Embryonic facial prominence (tissue), 1 donor: ENCODE results near the gene ABHD10.

Experiments
- DNase-seq: peaks from one replicate; pipeline ENCODE4 v3.0.0-alpha.2; 2016; ENCODE audit errors: extremely low spot score

The ABHD10 gene

DNA sequence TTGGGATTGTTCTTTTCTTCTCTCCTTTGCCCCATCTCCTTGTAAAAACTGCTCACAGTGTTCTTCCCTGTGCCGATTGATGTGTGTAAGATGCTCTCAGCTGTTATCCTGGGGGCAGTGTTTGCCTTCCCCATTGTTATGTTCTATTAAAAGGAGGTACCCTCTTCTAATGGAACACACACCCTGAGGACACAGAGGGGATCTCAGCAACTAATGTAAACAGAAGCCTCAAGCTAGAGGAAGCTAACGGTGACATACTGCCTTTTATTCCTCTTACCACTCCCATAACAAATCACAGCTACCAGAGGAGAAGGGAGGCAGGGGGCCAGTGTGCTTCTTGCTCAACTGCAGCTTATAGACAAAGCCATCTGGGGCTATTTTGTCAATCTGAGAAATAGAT lies 22.1 kb downstream of the ABHD10 start:
- no peak for DNase-seq

DNA sequence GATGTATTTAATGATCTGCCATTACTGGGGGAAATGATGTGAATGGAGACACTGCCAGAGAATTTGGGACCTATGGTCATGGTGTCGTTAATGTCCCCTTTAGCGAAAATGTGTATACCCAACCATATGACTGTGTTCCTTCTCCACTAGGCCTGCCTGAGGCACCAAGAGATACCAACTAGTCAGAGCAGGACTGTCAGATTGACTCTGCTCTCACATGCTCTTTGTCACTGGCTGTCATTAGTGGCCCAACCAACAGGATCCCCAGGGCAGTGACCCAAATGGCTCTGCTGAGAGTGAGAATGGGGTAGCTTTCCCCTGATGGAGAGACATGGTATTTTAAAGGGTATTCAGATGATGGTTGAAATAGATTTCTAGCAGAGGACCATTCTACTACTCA lies 22.7 kb downstream of the ABHD10 start:
- no peak for DNase-seq

DNA sequence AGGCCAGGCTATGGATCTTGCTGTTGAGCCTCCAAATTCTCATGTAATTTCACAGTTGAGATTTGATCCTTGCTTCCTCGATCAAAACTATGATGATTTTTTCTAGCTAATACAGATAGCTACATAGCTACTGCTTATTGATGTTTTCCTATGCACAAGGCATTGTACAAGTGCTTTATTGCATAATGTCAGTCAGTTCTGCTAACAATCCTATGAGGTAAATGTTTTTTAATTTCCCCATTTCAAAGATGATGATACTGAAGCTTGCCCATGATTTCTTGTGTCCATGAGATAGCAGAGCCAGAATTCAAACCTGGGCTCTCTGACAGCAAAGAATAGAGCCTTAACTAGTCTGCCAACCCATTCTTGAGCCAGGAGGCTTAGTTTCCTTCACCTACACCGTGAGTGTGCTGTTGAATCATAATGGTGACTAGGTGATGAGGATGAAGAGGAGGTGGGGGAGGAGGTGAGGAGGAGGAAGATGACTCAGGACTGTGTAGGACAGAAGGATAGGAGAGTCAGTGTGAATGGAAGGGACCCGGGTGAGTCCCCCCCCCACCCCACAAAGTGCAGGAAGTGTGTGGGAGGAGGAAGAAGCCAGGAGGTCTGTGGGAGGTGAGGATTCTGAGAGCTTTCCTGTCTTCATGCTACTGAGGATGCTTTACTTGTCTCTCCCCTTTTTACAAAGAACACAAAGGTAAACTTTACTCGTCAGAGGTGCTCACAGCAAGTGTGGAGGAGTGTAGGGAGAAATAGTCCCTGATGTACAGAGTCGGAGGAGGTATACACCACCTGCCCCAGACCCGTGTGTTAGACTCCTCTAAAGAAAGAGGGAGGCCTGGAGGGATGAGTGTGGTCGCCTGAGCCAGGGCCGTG lies 23.5 kb downstream of the ABHD10 start:
- DNase-seq: no peak

DNA sequence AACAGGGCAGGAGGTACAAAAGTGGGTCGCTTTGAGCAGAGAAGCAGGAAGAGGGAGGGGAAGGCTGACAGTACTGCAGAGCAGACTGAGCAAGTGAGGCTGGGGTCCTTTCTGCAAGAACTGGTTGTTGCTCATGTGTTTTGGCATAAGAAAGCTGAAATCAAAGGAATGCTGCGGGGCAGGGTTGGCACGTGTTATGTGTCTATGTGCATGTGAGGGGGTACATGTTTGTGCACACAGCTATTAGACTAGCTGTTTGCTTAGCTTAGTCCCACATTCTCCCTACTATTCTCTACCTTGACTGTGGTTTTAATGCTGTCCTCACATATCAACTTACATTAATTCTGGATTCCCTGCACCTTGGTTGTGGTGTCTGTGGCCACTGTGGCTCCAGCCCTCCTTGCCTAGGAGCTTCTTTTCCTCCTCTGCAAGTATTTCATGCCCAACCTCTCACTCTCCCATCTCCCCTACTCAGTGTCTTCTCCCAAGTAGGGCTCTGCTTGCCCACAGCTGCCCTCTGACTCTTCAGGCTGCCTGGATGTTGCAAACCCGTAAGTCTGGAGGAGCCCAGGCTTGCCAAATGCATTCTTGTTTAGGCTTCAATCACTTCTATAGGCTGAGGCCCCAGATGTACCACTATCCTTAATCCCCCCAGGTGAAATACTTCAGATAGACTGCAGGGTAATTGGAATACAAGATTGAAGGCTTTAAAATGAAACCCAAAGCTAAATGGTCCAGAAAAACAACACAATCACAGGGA lies 24.7 kb downstream of the ABHD10 start:
- no peak for DNase-seq

DNA sequence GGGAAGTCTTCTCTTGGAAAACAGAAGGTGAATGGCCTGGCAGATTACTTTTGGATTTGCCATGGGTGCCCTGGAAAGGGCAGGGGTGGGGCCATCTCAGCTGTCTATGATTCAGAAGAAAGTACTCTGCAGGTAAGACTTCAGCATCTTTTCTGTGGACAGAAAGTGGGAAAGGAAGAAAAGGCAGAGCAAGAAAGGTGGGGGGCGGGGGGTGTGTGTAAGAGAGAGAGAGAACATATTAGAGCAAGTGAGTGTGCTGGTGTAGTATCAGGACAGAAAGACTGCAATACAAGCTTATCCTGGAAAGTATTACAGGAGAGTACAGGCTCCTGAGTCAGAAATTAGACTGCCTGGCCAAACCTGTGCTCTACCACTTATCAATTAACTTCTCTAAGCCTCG lies 25.4 kb downstream of the ABHD10 start:
- DNase-seq: no peak

DNA sequence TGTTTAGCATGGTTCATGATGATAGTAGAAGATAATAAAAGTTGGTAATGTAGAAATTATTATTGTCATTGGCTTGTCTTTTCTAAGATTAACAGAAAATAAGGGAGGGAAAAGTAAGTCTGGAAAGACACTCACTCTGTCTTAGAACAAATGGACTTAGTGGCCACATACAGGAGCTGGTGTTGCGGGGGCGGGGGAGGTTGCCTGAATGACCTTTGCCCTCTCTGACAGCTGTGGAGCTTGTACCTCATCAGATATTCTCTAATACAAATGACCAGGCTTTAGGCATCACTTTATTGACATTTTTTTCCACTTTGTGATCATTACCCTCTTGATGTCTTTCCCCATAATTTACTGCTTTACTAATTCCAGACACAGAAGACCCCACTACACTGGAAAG lies 25.8 kb downstream of the ABHD10 start:
- no peak for DNase-seq

DNA sequence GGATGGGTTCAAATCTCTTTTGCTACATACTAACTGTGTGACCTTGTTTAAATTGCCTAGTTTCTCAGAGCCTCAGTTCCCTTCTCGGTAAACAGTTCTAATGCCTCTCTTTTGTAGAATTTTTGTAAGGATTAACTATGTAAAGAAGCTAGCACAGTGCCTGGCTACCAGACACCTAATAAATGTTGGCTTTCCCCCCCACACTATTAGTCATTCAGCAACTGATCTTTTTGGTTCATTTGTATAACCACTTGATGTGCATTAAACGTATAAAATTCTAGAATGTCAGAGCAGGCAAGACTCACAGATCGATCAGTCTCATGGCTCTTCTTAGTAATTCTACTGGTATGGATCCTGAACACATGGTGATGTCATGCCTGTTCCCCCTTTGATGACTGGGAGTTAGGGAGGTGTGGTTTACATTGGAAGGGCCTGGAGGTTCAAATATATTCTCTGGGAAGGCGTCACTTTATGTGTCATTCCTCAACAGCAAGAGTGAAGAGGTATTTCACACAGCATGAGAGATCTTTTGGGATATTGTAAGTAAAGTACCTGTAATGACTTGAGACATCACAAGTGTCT lies 26.4 kb downstream of the ABHD10 start:
- DNase-seq: no peak

DNA sequence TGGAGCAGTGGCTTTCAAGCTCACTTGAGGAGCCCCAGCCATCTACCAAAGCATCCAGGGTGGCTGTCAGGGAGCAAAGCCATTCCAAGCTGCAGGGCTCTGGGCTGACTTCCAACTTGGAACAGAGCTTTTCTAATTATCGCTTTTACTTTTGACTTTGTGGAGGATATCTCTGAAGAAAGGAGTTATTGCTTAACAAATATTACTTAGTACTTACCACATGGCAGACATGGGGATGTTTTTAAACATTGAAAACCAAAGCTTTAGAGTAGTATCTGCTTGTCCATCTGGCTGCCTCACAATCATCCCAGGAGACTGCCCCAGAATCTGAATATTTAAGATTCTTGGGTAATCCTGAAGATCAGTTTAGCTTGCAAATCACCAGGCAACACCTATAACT lies 28.8 kb downstream of the ABHD10 start:
- no peak for DNase-seq

DNA sequence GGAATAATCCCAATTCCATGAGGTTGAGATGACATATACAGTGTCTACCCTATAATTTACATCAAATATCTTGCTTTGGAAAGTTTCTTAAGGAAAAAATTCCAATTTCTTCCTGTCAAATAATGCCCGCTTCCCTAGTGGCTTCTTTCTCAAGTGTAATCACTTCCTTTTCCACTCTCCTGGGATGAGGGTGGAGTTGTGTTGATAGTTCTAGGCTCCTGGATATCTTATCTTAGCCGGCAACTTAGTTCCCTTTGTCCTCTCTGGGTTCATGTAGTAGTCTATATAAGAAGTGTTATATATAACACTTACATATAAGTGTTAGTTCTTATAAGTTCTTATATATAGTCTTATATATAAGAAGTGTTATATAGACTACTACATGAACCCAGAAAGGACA lies 30.8 kb downstream of the ABHD10 start:
- no peak for DNase-seq

DNA sequence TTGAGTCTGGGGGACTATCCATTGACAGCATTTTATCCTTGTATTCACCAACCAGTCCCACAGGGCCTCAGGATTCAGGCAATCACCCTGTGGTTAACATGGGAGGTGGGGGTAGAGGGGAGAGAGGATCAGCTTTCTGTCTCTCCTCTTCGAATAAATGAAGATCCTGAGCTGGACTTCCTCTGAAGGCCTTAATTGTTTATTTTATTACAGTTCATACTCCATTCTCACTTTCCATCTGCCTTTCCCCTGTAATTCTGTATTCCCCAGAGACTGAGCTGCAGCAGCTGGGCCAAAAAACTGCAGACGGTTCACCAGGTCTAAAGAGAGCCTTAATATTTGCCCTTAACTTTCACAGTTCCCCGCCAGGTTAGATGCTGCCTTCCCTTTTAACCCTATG lies 31.8 kb downstream of the ABHD10 start:
- no peak for DNase-seq

DNA sequence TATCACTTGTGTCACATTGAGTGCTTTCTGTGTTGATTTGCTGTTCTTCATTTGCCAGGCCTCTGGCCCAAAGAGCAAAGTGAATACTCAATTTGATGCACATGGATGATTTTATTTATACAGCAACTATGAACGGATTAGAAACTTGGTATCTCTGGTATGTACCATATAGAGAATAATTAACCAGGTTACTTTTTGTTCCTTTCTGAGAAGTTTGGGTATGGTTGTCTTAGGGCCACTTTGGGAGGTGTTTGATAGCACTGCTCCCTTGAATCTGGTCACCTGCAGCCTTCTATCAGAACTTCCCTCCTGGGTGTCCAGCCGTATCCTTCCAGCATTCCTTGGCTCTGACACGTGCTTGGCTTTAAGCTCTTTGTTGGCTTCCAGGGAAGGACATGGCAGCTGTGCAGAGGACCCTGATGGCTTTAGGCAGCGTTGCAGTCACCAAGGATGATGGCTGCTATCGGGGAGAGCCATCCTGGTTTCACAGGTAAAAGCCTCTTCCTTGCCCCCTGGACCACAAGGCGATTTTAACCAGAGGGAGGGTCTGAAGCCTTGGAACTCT lies 32.6 kb downstream of the ABHD10 start:
- no peak for DNase-seq

DNA sequence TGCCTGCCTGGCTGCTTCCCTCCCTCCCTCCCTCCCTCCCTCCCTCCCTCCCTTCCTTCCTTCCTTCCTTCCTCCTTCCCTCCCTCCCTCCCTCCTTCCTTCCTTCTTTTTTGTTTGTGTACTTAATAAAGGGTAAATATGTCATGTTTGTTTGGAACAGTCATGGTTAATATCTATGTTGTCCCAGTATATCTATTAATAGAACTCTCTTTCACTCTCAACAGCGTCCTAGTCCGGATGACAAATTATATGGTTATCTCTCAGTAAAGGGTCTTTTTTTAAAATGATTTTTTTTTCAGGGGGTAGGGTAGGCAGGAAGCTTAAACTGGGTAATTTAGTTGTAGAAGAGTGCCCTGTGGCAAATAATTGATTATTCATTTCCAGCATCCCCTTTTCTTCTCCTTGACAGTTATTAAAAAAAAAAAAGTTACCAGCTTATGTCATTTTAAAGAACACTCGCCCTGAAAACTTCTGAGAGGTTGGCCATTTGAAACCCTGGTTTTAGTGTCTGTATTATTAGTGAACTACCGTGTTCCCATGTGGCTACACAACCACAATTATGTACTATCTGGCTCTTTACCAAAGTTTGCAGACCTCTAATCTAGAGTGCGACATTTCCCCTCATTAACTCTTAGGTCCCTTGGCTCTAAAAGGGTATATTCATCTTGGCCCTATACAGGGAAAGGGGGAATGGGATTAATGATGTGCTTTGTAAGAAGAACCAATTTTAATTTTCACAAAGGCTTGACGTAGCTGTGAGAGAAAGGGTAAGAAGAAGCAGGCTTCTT lies 33.6 kb downstream of the ABHD10 start:
- DNase-seq: no peak

DNA sequence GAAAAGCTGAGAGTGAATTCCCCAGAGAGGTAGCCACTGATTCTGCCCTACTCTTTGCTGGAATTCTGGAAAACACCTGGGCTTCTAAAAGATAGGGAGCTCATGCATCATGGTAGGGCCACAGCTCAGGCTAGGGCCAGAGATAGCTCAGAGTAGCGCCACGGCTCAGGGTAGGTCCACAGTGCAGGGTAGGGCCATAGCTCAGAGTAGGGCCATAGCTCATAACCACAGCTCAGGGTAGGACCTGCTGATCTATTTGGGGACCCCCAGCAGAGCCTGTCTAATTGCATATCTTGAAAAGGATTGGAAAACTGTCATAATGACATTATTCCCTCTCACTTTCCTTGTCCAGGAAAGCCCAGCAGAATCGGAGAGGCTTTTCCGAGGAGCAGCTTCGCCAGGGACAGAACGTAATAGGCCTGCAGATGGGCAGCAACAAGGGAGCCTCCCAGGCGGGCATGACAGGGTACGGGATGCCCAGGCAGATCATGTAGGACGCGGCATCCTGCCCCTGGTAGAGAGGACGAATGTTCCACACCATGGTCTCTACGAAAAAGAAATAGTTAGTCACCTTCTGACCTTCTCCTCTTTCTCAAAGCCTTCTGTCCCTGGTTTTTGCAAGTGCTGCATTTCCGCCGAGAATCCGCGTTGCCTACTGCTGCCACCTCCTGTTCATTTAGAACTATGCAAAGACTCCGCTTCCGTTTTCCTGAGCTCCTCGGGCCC lies 34.4 kb downstream of the ABHD10 start:
- DNase-seq: peak; percentile 58

DNA sequence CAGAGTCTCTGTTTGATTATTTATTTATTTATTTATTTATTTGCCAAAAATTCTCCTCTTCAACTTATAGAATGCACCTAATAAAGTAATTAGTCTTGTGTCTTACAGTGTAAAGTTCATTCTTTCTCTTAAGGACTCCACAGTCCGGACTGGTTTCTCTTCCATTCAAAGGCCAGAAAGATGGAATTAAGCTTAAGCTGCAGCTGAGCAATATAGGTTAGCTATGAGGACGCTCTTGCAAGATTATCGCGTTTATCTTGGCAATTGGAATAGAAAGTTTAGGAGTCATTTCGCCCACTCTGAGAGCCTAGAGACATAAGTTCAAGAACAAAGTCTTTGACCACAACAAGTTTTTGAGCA lies 34.9 kb downstream of the ABHD10 start:
- DNase-seq: no peak

DNA sequence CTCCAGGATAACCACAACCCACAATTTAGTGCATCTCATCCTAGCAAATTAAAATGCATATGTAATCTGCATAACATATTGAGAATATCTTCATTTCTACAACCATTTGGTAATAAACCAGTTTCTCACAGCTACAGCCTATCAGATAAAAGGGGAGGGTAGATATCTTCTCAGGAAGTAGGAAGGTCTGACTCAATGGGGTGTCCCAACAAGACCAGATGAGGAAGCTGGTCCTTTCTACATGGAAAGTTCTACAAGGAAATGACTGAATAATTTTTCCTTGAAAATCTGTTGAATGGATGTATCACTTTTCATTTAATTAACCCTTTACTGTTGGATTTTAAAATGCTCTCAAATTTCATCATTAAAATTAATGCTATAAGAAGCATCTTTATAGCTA lies 38.3 kb downstream of the ABHD10 start:
- no peak for DNase-seq

DNA sequence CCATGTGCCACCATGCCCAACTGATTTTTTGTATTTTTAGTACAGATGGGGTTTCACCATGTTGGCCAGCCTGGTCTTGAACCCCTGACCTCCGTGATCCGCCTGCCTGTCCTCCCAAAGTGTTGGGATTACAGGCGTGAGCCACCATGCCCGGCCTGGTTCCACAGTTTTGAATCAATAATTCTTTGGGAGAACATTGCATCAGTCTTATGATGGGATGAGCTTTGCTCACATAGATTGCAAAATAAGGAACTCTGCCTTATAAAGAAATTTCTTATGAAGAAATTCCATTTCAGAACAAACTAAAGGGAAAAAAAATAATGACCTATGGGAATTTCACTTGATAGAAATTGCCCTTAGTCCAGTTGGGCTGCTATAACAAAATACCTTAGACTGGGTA lies 39.9 kb downstream of the ABHD10 start:
- DNase-seq: no peak

DNA sequence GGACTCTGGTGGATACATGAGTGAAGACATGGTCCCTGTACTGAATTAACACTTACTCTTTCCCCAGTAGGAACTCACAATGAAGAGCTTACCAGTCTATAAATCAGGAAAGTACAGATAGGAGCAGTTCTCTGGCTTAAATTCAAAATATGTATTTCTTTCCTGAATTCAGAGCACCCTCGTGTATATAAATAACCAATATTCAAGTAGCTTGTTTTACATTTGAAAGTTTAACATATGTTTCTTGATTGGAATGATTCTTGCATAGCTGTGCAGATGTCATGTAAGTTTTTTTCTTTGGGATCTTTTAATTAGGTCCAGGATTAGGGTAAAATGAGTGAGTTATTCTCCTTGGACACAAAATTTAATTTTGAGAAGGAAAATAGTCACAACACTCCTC lies 40.9 kb downstream of the ABHD10 start:
- no peak for DNase-seq

DNA sequence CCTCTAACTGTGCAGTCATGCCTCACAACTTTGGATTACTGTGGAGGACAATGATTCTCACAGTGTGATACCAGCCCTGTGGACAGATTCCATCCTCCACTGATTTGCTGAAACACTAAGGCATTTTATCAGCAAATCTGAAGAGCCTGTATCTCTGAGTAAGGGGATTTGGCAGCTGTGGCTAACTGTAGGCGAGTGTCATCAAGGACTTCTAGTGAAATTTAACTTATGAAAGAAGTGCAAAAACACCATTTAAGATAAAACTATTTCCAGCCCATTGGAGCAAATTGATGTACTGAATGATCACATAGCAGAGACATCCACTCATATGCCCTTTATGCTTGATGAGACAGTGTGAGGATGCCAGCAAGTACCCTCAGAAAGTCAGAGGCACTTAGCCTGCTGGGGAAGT lies 41.9 kb downstream of the ABHD10 start:
- no peak for DNase-seq

DNA sequence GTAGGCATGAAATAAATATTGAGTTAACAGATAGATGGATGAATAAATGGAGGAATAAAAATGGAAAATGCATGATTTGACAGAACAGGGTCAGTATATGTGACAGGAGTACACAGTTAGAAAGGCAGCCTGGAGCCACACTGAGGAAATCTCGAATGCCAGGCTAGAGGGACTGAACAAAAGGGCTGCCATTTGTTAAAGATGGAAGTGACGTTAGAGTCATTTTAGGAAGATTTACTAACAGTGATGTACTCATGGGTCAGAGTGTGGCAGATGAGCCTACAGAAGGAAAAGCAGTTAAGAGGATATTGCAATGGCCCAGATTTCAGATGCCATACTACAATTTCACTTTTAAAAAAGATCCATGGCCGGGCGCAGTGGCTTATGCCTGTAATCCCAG lies 48.3 kb downstream of the ABHD10 start:
- no peak for DNase-seq

DNA sequence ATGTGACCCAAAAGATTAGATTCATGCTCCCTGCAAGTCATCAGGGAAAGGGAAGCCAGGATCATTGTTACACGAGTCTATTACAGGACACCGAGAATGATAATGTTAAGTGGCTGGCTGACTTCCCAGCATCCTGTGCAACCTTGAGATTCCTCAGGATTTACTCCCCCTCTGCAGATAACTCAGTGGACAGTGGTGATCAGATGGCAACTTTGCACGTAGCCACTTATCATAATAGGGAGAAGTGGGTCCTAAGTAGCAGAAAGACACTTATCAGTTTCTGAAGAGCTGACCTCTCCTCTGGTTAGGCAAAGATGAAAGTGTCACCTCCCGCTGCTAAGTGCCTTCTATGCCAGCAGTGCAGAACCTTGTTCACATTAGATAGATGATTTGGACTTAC lies 49.0 kb downstream of the ABHD10 start:
- no peak for DNase-seq

DNA sequence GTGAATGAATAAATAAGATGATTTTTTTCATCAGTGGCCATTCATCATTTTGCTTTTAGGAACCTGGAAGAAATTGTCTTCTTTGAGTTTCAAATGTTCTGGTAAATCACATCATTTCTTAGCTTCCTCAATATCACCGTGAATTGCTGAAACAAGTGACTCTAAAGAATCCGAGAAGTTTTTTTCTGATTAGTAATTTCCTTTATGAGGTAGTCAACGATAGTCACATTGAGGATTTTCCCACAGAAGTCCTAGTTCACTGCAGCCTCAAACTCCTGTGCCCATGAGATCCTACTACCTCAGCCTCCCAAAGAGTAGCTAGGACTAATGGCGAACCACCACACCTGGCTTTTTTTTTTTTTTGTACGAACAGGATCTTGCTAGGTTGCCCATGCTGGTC lies 52.1 kb downstream of the ABHD10 start:
- no peak for DNase-seq
